ENCODE results near the gene REEP1. TPM values are rescaled to one million over a fixed set of nuclear protein-coding genes. Genes with fewer than 3 reads are reported as not detected.

REEP1 gene
- total RNA-seq, 1 donor from 2014 or later: 6.7 TPM

GRCh38 chr2:86307431-86307830 is 30.0 kb downstream of the REEP1 start:
- DNase-seq (ENCODE audit: low read depth in 2 of 2): no peak

GRCh38 chr2:86305915-86306254 is 31.5 kb downstream of the REEP1 start:
- DNase-seq (ENCODE audit: low read depth in 2 of 2): no peak

- DNase-seq (ENCODE audit: low read depth in 2 of 2): no peak
These were observed 32.1 kb downstream of the REEP1 start for GRCh38 chr2:86305195-86305914.

GRCh38 chr2:86304416-86304815 is 33.0 kb downstream of the REEP1 start:
- no peak for DNase-seq (ENCODE audit: low read depth in 2 of 2)

GRCh38 chr2:86302320-86302719 is 35.1 kb downstream of the REEP1 start:
- no peak for DNase-seq (ENCODE audit: low read depth in 2 of 2)

- DNase-seq (ENCODE audit: low read depth in 2 of 2): peak; percentile 43 to 46
These were observed 35.7 kb downstream of the REEP1 start for GRCh38 chr2:86301711-86302202.

GRCh38 chr2:86301009-86301408 is 36.4 kb downstream of the REEP1 start:
- DNase-seq (ENCODE audit: low read depth in 2 of 2): peak in 1 of 2 donors; percentile 39

GRCh38 chr2:86300496-86300895 is 36.9 kb downstream of the REEP1 start:
- no peak for DNase-seq (ENCODE audit: low read depth in 2 of 2)

- peak; percentile 91 to 97 for DNase-seq (ENCODE audit: low read depth in 2 of 2)
These were observed 38.7 kb downstream of the REEP1 start for GRCh38 chr2:86298411-86299390.

- peak in 1 of 2 donors; percentile 17 for DNase-seq (ENCODE audit: low read depth in 2 of 2)
These were observed 39.9 kb downstream of the REEP1 start for GRCh38 chr2:86297382-86298147.

GRCh38 chr2:86296947-86297346 is 40.5 kb downstream of the REEP1 start:
- DNase-seq (ENCODE audit: low read depth in 2 of 2): no peak

GRCh38 chr2:86295066-86295465 is 42.4 kb downstream of the REEP1 start:
- DNase-seq (ENCODE audit: low read depth in 2 of 2): no peak

- peak in 1 of 2 donors; percentile 19 for DNase-seq (ENCODE audit: low read depth in 2 of 2)
These were observed 43.8 kb downstream of the REEP1 start for GRCh38 chr2:86293612-86294011.

GRCh38 chr2:86292571-86293515 is 44.6 kb downstream of the REEP1 start:
- DNase-seq (ENCODE audit: low read depth in 2 of 2): no peak

GRCh38 chr2:86291328-86291662 is 46.1 kb downstream of the REEP1 start:
- no peak for DNase-seq (ENCODE audit: low read depth in 2 of 2)

- no peak for DNase-seq (ENCODE audit: low read depth in 2 of 2)
These were observed 46.7 kb downstream of the REEP1 start for GRCh38 chr2:86290596-86291327.

GRCh38 chr2:86286516-86286915 is 50.9 kb downstream of the REEP1 start:
- DNase-seq (ENCODE audit: low read depth in 2 of 2): peak; percentile 37 to 43

GRCh38 chr2:86285981-86286380 is 51.4 kb downstream of the REEP1 start:
- no peak for DNase-seq (ENCODE audit: low read depth in 2 of 2)

GRCh38 chr2:86285571-86285970 is 51.9 kb downstream of the REEP1 start:
- no peak for DNase-seq (ENCODE audit: low read depth in 2 of 2)

- DNase-seq (ENCODE audit: low read depth in 2 of 2): no peak
These were observed 52.4 kb downstream of the REEP1 start for GRCh38 chr2:86284987-86285386.

Measured in dermis microvascular lymphatic vessel endothelial cell (primary cell).